HG03439 (cell line): ENCODE data around the gene MCCC2.
"Not testable (repeated sequence)": the region's sequence is repeated elsewhere in the genome, so short reads cannot be mapped to it uniquely, and the experiment has no call there.

ENCODE experiments used
- ATAC-seq: cut with Tn5 transposase; IDR thresholded peaks from one replicate; pipeline ENCODE4 v1.9.1; 2021; ENCODE audit warnings: mild to moderate bottlenecking, moderate library complexity; ENCODE audit not compliant: unreplicated experiment

Gene MCCC2

GRCh38 chr5:71596169-71596568, 9.0 kb downstream of the MCCC2 start:
- no peak for ATAC-seq

GRCh38 chr5:71597001-71597400, 9.9 kb downstream of the MCCC2 start:
- no peak for ATAC-seq

GRCh38 chr5:71600783-71601182, 13.6 kb downstream of the MCCC2 start:
- no peak for ATAC-seq

- ATAC-seq, result peak; percentile 92
These were observed 14.3 kb downstream of the MCCC2 start for GRCh38 chr5:71601222-71602026.

DNA sequence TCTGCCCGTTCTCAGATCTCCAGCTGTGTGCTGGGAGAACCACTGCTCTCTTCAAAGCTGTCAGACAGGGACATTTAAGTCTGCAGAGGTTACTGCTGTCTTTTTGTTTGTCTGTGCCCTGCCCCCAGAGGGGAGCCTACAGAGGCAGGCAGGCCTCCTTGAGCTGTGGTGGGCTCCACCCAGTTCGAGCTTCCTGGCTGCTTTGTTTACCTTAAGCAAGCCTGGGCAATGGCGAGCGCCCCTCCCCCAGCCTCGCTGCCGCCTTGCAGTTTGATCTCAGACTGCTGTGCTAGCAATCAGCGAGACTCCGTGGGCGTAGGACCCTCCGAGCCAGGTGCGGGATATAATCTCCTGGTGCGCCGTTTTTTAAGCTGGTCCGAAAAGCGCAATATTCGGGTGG, 22.8 kb downstream of the MCCC2 start:
- ATAC-seq, result not testable (repeated sequence)

DNA sequence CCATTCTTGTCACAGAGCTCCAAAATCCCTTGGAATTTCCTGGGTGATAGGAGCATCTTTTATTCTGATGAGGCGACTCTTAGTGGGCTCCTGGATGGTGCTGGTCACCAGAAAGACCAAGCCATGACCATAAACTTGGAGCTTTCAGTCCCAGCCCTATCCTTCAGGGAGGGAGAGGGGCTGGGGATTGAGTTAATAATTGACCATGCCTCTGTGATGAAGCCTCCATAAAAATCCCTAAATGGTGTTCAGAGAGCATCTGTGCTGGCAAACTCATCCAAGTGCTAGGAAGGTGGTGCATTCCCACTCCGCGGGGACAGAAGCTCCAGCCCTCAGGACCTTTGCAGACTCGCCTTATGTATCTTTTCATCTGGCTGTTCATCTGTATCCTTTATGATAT, 28.7 kb downstream of the MCCC2 start:
- no peak for ATAC-seq

GRCh38 chr5:71620630-71621029, 33.5 kb downstream of the MCCC2 start:
- no peak for ATAC-seq

DNA sequence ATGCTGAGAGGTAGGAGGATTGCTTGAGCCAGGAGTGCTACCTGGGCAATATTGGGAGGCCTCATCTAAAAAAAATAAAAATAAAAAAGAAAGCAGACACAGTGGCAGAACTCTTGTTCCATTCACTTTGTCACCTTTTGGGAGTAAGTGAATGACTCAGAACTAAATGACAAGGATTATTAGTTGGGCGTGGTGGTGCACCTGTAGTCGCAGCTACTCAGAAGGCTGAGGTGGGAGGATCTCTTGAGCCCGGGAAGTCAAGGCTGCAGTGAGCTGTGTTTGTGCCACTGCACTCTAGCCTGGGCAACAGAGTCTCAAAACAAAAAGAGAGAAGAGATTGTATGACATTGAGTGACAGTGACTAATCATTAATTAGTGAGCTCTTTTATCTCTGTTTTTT, 34.1 kb downstream of the MCCC2 start:
- ATAC-seq, result no peak

GRCh38 chr5:71621741-71622140, 34.6 kb downstream of the MCCC2 start:
- no peak for ATAC-seq

DNA sequence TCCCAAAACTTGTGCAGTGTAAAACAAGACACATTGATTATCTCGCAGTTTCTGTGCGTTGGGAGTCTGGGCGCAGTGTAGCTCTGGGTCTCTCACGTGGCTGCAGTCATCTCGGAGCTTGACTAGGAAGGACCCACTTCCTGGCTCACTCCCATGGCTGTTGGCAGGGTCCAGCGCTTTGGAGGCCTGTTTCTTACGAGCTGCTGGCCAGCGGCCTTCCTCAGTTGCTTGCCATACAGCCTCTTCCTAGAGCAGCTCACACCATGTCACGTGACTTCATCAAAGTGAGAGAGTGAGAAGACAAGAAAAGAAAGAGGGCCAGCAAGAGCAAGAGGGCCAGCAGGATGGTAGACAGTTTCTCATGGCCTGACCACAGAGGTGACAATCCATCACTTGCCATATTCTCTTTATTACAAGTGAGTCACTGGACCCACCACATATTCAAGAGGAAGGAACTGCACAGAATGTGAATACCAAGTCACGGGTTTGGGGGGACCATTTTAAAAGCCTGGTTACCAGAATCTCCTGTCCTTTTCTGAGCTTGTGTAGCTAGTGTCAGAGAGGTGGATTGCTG, 36.2 kb downstream of the MCCC2 start:
- ATAC-seq, result no peak

DNA sequence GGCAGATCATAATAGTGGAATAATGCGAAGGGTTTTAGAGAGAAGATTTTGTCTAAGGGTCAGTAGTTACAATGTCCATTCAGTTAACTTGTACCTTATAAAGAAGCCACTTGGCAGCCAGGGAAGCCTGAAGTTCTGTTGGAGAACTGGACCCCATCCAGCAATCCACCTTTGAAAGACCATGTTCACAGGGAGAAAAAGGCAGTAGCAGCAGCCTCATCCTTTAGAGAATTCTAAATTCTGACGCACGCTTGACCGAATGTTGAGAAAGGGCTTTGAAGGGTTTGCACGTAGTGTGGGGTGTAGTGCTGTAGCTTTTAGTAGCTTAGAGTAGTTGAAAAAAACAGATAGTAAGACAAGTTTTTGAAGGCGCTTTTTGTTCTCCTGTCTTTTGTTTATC, 42.8 kb downstream of the MCCC2 start:
- no peak for ATAC-seq

- ATAC-seq, result no peak
These were observed 43.9 kb downstream of the MCCC2 start for GRCh38 chr5:71631070-71631469.

- no peak for ATAC-seq
These were observed 45.0 kb downstream of the MCCC2 start for GRCh38 chr5:71632168-71632567.

GRCh38 chr5:71633255-71634155, 46.4 kb downstream of the MCCC2 start:
- no peak for ATAC-seq

DNA sequence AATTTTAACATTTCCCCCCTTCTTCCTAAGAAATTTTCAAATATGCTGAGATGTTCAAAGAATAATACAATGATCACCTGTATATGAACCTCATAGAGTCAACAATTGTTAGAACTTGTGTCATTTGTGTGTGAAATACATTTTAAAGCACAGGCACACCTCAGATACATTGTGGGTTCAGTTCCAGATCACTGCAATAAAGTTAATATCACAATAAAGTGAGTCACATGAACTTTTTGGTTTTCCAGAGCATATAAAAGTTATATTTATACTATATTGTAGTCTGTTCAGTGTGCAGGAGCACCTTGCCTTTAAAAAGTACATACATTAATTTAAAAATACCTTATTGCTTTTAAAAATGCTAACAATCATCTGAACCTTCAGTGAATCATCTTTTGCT, 50.0 kb downstream of the MCCC2 start:
- no peak for ATAC-seq

- ATAC-seq, result no peak
These were observed 53.3 kb downstream of the MCCC2 start for GRCh38 chr5:71640408-71640807.

DNA sequence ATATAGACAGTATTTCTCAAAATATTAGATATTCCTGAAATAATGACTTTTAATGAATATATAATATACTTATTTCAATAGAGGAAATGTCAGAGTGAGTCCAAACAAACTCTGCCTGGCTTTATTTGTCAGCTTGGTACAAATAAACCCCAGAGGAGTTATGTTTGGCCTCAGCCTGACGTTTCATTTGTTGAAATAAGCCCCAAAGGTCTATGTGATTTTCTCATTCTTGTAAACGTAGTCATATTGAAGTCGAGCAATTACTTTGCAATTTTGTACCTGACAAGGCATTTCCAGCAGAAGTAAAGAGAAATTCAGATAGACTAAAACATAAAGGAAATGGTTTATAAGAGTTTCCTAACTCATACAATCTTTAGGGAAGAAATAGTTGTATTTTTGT, 57.9 kb downstream of the MCCC2 start:
- ATAC-seq, result no peak

- ATAC-seq, result not testable (repeated sequence)
These were observed 63.8 kb downstream of the MCCC2 start for GRCh38 chr5:71650940-71651339.

- no peak for ATAC-seq
These were observed 64.4 kb downstream of the MCCC2 start for GRCh38 chr5:71651579-71651978.

GRCh38 chr5:71652349-71652748, 65.2 kb downstream of the MCCC2 start:
- ATAC-seq, result no peak

DNA sequence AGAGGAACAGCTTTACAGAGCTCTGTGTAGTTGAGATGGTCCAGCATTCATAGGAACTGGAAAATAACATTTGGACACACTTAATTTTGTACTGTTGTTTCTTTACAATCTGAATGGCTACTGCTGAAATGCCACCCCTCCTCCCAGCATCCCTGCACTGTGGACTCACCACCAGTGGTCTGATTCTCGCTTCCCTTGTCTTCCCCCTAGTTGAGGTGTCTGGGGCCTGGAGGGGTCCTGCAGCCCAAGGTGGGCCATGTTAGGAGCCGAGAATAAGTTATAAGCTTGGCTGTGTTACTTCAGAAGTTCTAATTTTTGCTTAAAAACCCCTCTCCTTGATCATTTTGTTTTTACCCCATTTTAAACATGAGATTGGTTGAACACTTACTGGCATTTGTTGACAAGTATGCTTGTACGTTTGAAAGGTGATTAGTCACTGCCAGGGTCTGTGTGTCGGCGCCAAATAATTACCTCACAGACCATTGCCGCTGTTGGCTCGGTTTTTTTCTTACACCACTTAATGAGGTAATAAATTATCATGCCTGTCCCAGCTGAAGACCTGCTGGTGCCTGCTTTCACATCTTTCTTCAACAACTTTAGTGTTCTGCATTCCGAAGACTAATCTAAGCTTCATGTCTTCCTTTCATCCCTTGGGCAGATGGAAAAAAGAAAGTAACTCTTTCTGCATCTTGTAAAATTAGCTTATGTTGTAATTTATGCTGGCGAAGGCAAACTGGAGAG, 65.8 kb downstream of the MCCC2 start:
- no peak for ATAC-seq
